Endodermal cell (in vitro differentiated cells): ENCODE data around the gene METRN. TPM values are rescaled to one million over a fixed set of nuclear protein-coding genes. Genes with fewer than 3 reads are reported as not detected.

Experiments used
- DNase-seq: peaks from one replicate; pipeline ENCODE4 v3.0.0-alpha.2; 2017
- H3K27ac ChIP-seq: 2 replicates; pipeline ENCODE4 v1.5.1; 2013; ENCODE audit warnings: mild to moderate bottlenecking, low read depth, low read length, moderate library complexity
- H3K27me3 ChIP-seq: 2 replicates; pipeline ENCODE4 v1.6.1; 2013; ENCODE audit warnings: mild to moderate bottlenecking, low read length, moderate library complexity; ENCODE audit not compliant: insufficient read depth, control insufficient read depth, poor library complexity, severe bottlenecking
- H3K36me3 ChIP-seq: 2 replicates; pipeline ENCODE4 v1.7.0; 2013; ENCODE audit warnings: mild to moderate bottlenecking, low read length, moderate library complexity; ENCODE audit not compliant: control insufficient read depth, insufficient read depth
- H3K4me1 ChIP-seq: one replicate; pipeline ENCODE4 v1.7.0; 2013; ENCODE audit warnings: low read length; ENCODE audit not compliant: control insufficient read depth, insufficient read depth
- H3K4me3 ChIP-seq: 2 replicates; pipeline ENCODE4 v1.5.1; 2013; ENCODE audit warnings: mild to moderate bottlenecking, low read length, moderate library complexity
- H3K9ac ChIP-seq: 2 replicates; pipeline ENCODE4 v1.6.1; 2013; ENCODE audit warnings: mild to moderate bottlenecking, low read length, moderate library complexity; ENCODE audit not compliant: poor library complexity, severe bottlenecking; ENCODE audit errors: extremely low read depth
- H3K9me3 ChIP-seq: 2 replicates; pipeline ENCODE4 v1.6.1; 2013; ENCODE audit warnings: mild to moderate bottlenecking, low read length, moderate library complexity; ENCODE audit not compliant: control insufficient read depth
- H3K27ac Mint-ChIP-seq: 2 replicates; pipeline ENCODE4 v1.8.0; 2020; ENCODE audit warnings: mixed read lengths
- H3K27me3 Mint-ChIP-seq: 2 replicates; pipeline ENCODE4 v1.8.0; 2021; ENCODE audit warnings: mild to moderate bottlenecking, mixed read lengths; ENCODE audit not compliant: insufficient read depth
- H3K36me3 Mint-ChIP-seq: 2 replicates; pipeline ENCODE4 v1.8.0; 2020; ENCODE audit warnings: low read depth, mixed read lengths
- H3K4me1 Mint-ChIP-seq: 2 replicates; pipeline ENCODE4 v1.8.0; 2020; ENCODE audit warnings: mixed read lengths
- H3K4me3 Mint-ChIP-seq: 2 replicates; pipeline ENCODE4 v1.8.0; 2020; ENCODE audit warnings: mild to moderate bottlenecking, moderate library complexity, mixed read lengths
- H3K9me3 Mint-ChIP-seq: 2 replicates; pipeline ENCODE4 v1.8.0; 2020; ENCODE audit warnings: mild to moderate bottlenecking, mixed read lengths
- WGBS, 2 experiments: methylation state at CpG; one replicate each; pipeline versions ENCODE4 v1.1.5 to v1.1.7; 2013; ENCODE audit warnings: missing lambda C conversion rate in 2 of 2, mixed read lengths in 1 of 2; ENCODE audit not compliant: insufficient coverage in 1 of 2, insufficient read length in 1 of 2; 5-methylcytosine and 5-hydroxymethylcytosine counted together
- total RNA-seq, 2 donors: library from RNA; stranded (reverse); fragmentation: NEBNext Ultra II Directional in 1 of 2; extraction: Animal tissue kit (Norgen Biotek cat#: 25700) in 1 of 2; gene quantifications; 2 replicates in 1 of 2; 3 replicates in 1 of 2; pipeline ENCODE4 v1.2.1, GENCODE V29; 2021
- TF ChIP-seq, protein P1 (sequence below): fragments of 200-600 bp; sonication (generic); conservative IDR thresholded peaks from 2 replicates; pipeline ENCODE4 v1.5.0; 2021; ENCODE audit warnings: antibody characterized with exemption, mild to moderate bottlenecking

The METRN gene
- total RNA-seq, 2 donors from 2014 or later: 33.4 to 38.5 TPM

DNA sequence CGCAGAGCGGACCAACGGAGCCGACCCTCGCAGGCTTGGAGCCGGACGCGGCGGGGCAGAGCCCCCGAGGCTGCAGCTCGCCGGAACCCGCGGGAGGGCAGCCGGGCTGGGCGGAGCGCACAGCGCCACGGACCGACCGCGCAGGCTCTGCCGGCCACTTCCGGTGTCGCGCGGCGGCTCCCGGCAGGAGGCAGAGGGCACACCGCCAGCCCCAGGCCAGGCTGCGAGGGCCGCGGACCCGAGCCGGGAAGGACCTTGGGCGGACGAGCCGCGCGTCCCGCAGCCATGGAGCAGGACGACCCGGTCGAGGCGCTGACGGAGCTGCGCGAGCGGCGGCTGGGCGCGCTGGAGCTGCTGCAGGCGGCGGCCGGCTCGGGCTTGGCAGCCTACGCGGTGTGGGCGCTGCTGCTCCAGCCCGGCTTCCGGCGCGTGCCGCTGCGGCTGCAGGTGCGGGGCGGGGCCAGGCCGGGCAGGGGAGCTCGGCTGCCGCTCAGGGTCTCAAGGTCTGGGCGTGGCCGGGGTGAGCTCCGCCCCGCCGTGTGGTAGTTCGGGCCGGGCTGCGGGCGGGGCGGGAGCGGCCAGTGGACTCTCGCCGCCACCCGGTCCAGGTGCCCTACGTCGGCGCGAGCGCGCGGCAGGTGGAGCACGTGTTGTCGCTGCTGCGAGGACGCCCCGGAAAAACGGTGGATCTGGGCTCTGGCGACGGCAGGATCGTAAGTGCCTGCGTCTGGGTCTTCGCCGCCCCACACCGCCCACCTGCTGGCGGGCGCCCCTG is 6.3 kb downstream of the METRN start, which contains the start of gene ANTKMT:
Gene ANTKMT (plus strand): TSS at position 157 of the 775 bp plus-strand sequence. CDS start 129 bp downstream, at position 286.
- 11 to 12% methylated on average over 45 to 106 of the region's 106 CpGs for WGBS, 2 experiments
- peaks cover 8% of the 10 kb centered on the region for H3K4me1 ChIP-seq
- peak within 1 kb of the TSS; percentile 59 for H3K9ac ChIP-seq
- Mint-ChIP-seq H3K4me1 (peaks cover 5% of the 10 kb centered on the region), H3K27me3 (peaks cover 15% of the 10 kb centered on the region), H3K36me3 (no peaks in the 10 kb centered on the region), H3K4me3 (peak within 1 kb of the TSS; percentile 67), H3K9me3 (no peaks in the 10 kb centered on the region), H3K27ac (peak within 1 kb of the TSS; percentile 84)
- H3K36me3 ChIP-seq: no peaks in the 10 kb centered on the region
- TF ChIP-seq, protein P1, sequence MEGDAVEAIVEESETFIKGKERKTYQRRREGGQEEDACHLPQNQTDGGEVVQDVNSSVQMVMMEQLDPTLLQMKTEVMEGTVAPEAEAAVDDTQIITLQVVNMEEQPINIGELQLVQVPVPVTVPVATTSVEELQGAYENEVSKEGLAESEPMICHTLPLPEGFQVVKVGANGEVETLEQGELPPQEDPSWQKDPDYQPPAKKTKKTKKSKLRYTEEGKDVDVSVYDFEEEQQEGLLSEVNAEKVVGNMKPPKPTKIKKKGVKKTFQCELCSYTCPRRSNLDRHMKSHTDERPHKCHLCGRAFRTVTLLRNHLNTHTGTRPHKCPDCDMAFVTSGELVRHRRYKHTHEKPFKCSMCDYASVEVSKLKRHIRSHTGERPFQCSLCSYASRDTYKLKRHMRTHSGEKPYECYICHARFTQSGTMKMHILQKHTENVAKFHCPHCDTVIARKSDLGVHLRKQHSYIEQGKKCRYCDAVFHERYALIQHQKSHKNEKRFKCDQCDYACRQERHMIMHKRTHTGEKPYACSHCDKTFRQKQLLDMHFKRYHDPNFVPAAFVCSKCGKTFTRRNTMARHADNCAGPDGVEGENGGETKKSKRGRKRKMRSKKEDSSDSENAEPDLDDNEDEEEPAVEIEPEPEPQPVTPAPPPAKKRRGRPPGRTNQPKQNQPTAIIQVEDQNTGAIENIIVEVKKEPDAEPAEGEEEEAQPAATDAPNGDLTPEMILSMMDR: no peak
- peak; percentile 96 for DNase-seq
- H3K27me3 ChIP-seq: peaks cover 11% of the 10 kb centered on the region
- H3K27ac ChIP-seq: peak within 1 kb of the TSS; percentile 88
- H3K4me3 ChIP-seq: peak within 1 kb of the TSS; percentile 87
- no peaks in the 10 kb centered on the region for H3K9me3 ChIP-seq

DNA sequence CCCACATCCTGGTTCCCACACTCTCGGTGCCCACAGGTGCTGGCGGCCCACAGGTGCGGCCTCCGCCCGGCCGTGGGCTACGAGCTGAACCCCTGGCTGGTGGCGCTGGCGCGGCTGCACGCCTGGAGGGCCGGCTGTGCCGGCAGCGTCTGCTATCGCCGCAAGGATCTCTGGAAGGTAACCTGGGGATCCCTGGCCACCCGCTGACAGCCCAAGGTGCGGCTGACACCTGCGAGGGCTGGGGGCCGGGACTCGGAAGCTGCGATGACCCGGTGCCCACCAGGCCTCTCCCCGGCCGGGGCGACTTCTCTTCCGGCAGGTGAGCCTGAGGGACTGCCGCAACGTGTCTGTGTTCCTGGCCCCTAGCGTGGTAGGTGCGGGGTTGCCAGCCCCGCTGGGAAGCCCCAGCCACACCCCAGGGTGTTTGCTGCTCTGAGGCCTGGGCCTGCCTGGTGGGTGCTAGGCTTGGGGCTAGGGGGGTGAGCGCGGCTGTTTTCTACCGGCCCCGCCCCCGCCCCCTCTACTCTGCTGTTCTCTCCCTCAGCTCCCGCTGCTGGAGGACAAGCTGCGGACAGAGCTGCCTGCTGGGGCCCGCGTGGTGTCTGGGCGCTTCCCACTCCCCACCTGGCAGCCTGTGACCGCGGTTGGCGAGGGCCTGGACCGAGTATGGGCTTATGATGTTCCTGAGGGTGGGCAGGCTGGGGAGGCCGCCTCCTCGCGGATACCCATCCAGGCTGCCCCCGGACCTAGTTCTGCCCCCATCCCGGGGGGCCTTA is 7.0 kb downstream of the METRN start:
- Histone ChIP-seq H3K36me3 (no peaks in the 10 kb centered on the region), H3K9me3 (no peaks in the 10 kb centered on the region), H3K4me3 (peak overlapping the region; percentile 53), H3K27ac (no peak overlapping the region), H3K4me1 (peaks cover 4% of the 10 kb centered on the region), H3K9ac (no peak overlapping the region), H3K27me3 (peaks cover 12% of the 10 kb centered on the region)
- no peaks in the 10 kb centered on the region for H3K36me3 Mint-ChIP-seq
- DNase-seq: no peak
- H3K27ac Mint-ChIP-seq: no peak overlapping the region
- H3K4me3 Mint-ChIP-seq: no peak overlapping the region
- TF ChIP-seq, protein P1: no peak
- WGBS, 2 experiments: 92 to 95% methylated on average over 39 to 51 of the region's 51 CpGs
- peaks cover 15% of the 10 kb centered on the region for H3K27me3 Mint-ChIP-seq
- H3K4me1 Mint-ChIP-seq: peaks cover 3% of the 10 kb centered on the region
- no peaks in the 10 kb centered on the region for H3K9me3 Mint-ChIP-seq

DNA sequence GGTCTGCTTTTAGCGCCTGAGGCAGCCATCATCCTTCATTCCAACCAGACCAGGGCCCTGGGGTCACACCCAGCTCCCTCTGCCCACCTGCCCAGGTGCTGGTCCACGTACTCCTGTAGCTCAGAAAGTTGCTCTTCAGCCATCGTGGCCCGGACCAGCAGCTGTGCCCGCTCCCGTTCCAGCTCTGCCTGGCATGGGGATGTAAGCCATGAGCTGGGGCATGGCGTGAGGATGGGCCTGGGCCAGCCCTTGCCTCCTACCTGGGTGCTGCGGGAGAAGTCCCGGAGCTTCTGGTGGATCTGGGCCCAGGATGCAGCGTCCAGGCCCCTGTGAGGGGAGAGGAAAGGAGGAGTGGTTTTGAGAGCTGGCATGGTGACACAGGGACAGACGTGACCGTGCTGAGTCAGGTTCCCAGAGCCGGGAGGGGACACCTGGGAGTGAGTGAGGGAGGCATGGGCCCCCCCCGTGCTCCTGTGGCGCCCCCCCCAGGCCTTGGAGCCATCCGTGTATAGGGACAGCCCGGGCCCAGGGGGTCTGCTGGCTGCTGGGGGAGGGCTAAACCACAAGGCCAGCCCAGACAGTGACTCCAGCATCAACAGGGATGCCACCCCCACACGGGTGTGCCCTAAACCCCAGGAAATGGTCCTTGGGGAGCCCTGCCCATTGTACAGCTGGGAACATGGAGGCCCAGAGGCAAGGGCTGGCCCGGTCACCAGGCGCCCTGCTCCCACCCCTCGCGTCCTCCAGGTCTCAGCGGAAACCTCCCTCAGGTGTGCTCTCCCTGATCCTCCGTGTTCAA is 8.1 kb downstream of the METRN start:
- Histone ChIP-seq H3K9me3 (no peaks in the 10 kb centered on the region), H3K9ac (no peak overlapping the region), H3K4me1 (peaks cover 7% of the 10 kb centered on the region), H3K27me3 (peaks cover 19% of the 10 kb centered on the region), H3K27ac (no peak overlapping the region), H3K4me3 (no peak overlapping the region), H3K36me3 (no peaks in the 10 kb centered on the region)
- Mint-ChIP-seq H3K36me3 (no peaks in the 10 kb centered on the region), H3K27me3 (peaks cover 15% of the 10 kb centered on the region), H3K9me3 (no peaks in the 10 kb centered on the region), H3K27ac (no peak overlapping the region), H3K4me3 (no peak overlapping the region), H3K4me1 (peaks cover 3% of the 10 kb centered on the region)
- TF ChIP-seq, protein P1: no peak
- no peak for DNase-seq
- 91 to 97% methylated on average over 6 to 24 of the region's 24 CpGs for WGBS, 2 experiments
